NCI-H748 (cell line): ENCODE data around the gene SND1.

Source experiments
- DNase-seq: peaks from one replicate; lab custom pipeline; 2025; ENCODE audit not compliant: unreplicated experiment; lab: John Stamatoyannopoulos, UW

SND1 gene

DNA sequence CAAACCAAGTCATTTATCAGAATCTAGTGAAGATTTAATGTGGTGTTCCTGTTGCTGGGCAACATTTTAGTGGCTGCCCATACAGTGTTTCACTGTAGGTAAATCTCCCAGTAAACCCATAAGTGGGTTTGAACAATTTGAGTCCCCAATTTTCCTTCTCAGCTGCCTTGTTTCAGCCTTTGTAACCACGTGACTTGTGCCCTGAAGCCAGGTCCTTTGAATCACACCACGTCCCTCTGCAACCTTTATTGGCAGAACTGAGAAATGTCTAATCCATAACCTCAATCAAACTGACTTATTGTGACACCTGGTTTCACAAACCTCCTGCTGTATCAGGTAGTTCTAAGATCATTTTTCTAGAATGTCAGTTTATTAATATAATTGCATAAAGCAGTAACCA lies 30.1 kb downstream of the SND1 start:
- no peak for DNase-seq

DNA sequence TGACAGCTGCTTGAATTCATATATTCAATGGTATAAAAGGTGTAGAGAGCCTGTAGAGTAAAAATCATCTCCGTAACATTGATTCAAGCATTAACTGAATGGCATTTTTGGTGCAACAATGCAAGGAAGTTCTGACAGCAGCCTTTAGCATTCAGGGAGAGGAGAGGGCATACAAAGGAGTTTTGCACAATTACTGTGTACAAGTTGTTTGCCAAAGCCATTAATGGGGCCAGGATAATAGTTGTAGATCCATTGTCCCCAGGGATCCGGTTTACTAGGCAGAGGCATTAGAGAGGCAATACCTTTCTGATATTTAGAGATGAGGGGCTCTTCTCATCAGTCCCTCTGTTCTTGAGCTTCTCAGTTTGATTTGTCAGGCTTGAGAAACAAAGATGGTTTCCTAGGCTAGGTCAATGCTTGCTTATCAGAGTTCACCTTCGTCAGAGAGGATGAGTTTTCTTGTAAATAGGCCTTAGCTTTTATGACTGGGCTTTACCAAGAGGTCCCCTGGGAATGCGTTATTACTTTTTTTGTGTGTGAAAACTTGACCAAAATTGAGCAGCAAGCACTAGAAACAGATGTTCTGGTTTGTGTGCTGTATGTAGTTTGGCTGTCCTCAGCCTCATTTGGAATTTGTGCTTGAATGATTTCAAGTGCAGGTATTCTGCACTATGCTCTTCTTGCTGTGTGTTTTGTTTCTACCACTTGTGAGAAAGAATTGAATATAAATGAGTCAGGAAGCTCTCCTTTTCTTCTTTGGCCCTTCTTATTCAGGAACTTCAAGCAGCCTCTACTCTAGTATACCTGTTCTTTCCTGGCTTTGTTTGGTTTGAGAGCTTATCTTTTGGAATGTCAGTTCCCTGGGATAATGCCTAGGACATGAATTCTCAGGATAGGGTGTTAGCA lies 32.0 kb downstream of the SND1 start:
- DNase-seq = peak; percentile 87

DNA sequence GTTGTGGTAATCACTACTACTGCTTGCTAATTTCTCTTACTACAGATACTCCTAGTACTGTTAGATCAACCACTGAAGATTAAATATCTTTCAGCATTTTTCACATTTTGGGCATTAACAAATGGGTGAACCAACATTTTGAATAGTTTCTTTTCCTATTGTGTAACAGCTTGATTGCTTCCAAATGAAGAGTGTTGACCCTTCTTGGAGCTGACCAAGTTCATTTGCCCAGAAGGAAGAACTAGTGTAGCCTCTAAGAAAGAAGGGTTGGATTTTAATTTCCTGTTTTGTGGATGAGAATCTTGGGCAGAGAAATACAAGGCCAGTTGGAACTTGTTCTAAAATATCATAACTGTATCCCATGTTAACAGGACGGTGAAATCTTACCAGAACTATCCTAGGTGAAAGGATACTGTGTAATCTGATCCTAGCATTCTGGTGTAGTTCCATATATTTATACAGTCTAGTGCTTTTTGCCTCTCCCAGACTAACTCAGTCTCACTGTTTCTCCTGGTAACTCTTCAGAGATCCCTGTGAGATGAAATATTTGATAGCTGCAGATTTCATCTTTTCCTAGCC lies 37.3 kb downstream of the SND1 start:
- DNase-seq = no peak

DNA sequence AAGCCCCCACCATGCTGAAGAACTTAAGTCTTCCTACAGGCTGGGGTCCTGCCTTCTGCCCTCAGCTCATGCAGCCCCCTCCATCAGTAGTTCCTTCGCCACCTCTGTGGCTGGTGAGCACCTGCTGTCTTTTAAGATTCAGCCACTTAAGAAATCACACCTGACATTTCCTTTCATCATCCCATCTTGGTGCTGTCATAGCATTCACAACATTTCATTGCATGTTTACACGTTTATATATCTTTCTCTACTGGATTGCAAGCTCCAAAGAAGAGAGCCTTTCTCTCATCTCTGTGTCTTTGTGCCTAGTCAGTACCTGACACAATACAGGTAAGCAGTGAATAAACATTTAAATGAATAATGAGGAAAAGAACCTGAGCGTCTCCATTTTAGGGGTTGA lies 38.3 kb downstream of the SND1 start:
- no peak for DNase-seq

DNA sequence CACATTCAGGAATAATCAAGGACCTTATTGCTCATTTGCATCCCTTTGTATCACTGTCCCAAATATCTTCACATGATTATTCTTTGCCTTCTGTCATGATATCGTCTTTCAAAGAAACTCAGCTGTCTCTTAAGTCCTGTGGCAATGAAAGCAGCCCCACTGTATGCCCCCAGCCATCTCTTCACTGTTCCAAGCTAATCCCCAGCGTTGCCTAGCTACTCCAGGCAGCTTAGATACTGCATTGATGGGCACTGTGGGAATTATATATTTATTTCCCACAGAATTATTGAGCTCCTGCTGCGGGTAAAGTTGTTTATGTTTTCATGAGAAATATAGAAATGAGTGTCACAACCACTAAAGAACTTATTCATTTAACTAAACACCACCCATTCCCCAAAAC lies 38.8 kb downstream of the SND1 start:
- DNase-seq = no peak

DNA sequence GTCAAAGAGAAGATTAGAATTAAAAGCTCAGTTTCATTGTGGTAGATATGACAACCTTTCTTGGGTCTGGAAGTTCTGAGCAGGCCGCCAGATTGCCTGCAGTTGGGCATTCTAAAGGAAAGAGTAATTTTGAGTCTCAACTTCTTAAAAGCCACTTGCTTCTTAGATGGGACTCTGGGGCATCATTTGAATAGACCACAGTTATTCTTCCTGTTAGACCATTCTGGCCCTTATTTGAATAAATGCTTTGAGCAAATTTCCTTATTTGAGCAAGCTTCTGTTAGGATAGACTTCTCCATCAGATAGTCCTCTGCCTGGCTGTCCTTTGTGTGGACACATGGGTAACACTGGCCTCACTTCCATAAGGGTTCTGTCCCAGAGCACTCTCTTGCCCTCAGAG lies 40.2 kb downstream of the SND1 start:
- no peak for DNase-seq

DNA sequence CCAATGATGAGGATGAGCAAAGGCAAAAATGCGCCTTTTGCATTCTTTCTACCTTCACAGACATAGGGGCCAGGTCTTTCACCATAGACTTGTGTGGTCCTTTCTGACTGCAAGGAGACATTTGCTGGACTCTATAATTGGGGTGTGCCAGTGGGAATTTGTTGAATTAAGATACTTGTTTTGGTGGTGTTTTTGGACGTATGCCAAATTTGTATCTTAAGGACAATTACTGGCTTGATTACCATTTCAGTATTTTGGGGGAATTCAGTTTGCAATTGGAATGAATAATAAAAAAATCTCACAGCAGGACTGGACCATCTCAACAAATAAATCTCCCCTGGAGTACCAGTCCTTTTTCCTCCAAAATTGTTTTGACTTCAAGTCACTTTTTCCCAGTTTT lies 47.9 kb downstream of the SND1 start:
- DNase-seq = no peak

DNA sequence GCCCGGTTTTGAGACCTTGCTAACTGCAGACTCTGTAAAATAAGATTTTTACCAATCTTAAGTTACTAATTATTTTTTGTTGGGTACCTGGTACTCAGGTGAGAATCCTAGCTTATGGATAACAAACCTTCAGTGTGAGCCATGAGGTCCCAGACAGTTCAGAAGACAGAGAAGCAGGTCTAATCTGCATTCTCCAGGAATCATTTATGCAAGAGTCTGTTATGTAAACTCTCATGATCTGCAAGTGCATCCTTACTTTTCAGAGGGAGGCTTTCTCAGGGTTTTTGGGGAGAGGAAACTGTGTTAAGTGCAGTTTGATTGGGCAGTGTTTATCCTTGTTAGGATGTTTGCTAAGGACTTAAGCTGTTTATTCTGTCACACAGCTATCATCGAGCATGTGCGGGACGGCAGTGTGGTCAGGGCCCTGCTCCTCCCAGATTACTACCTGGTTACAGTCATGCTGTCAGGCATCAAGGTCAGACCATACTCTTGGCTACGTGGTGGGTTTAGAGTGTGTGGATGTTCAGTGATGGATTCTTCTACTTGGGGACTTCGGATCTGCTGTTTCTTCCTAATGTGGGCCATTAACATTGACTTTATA lies 50.2 kb downstream of the SND1 start:
- no peak for DNase-seq

DNA sequence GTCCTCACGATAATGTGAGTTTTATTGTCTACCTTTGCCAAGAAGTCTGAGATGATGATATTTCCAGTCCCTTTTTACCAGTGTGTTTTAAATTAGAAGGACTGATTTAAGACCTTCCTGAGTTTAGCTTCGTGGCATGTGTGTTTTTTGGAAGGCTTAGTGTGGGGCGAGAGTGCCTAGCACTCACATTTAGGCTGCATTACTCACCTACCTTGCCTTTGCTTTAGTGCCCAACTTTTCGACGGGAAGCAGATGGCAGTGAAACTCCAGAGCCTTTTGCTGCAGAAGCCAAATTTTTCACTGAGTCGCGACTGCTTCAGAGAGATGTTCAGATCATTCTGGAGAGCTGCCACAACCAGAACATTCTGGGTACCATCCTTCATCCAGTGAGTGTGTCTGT lies 50.9 kb downstream of the SND1 start:
- no peak for DNase-seq

DNA sequence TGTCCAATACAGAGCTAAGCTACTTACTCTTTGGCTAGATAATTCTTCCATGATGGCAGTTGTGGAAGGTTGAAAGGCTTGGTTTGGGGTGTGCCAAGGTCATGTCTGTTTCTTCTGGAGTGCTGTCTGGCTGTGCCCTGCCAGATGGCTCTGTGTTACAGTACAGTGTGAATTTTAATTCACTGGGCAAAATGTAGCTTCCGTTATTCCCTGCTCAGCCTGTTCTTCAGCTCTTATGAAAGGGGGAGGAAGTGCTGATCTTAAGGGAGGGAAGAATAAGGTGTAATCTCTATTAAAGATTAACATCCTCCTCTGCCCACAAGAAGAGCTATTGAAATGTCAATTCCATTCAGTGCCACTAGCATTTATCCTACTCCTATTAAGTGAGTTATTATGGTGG lies 52.2 kb downstream of the SND1 start:
- no peak for DNase-seq

DNA sequence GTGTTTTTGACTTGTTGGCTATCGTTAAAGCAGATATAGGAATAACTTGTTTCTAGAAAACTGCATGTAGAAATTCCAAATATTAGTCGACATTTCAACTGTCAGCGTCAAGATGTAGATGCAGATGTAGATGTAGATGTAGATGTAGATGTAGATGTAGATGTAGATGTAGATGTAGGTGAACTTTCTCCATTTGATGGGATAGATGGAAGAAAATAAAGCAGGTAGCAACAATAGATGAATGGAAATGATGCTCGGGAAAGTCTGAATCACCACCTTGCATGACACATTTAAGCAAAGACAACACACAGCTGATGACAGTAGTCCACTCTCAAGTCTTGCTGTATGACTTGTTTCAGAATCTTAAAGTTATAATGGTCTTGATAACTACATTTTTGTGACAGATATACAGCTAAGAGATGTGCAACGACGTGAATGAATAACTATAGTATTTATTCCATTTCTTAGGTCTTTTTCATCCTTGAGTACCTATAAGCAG lies 53.5 kb downstream of the SND1 start:
- DNase-seq = no peak

DNA sequence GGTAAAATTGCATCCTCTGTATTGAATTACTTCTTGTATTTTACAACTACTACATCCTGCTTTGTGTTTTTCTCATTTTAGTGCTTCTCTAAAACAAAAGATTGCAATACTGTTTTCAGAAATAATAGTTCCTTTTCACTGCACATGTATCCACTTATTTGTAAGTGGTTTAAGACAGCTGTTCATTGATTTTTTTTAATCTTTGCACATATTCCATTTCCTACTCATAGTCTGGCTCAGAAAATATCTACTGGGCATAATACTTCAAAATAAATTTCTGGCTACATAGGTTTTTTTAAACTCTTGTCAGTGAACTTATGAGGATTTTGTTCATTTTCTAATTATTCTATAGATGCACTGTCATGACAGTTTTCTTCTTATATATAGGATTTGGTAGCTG lies 54.8 kb downstream of the SND1 start:
- no peak for DNase-seq

DNA sequence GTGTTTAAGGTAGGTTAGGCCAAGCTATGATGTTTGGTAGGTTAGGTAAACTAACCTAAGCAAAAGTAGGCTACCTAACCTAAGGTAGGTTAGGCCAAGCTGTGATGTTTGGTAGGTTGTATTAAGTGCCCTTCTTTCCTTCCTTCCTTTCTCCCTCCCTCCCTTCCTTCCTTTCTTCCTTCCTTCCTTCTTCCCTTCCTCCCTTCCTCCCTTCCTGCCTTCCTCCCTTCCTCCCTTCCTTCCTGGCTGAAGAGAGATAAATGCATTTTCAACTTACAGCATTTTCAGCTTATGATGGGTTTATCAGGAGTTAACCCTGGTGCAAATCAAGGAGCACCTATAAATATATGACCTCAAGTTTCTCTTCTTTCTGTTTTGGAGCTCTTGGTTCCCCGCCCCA lies 56.2 kb downstream of the SND1 start:
- no peak for DNase-seq

DNA sequence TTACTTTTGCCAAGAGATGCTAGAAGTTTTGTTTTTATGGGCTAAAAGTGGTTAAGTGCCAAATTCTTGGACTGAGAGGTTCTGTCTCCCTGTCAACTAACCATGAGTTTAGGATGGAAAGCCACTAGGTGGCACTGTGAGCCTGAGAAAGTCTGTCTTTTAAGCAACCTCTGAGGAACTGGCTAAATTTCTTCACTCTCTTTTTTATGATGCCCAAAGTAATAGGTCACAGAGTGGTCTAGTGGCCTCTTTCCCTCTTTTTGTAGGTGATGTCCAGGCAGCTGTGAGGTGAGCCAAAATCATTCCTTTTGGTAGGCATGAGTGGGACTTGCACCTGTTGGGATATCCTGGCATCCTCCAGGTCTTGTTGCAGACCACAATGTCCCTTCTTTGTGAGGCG lies 56.8 kb downstream of the SND1 start:
- DNase-seq = peak; percentile 69

DNA sequence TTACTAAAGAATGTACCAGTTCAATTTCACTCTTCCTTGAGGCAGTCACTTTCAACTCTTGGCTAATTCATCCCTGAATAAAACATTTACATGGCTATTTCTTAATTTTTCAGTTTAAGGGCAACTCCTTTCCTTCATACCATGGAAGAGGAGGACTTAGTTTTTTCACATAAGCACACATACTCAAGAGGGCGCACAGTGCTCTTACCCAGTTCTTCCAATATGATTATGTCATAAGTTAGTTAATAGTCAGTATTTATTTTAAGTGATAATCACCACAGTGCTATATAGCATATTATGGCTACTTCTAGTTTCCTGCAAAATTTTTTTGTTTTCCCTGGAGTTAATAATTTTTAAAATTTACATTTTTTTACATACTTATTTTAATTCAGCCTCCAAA lies 58.6 kb downstream of the SND1 start:
- no peak for DNase-seq

DNA sequence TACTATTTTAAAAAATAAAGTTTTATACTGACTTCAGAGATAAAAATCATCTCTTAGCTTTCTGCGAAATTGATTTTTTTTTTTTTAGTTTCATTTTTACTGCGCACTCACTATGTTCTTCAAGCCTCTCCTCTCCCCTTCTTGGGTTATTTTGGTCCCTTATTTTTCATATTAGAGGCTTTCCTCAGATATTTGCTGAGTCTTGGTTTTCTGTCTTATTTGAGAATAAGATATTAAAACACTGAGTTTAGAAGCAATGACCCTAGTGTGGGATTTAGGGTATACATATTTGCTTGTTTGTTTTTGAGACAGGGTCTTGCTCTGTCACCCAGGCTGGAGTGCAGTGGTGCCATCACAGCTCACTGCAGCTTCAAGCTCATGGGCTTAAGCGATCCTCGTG lies 59.9 kb downstream of the SND1 start:
- no peak for DNase-seq

DNA sequence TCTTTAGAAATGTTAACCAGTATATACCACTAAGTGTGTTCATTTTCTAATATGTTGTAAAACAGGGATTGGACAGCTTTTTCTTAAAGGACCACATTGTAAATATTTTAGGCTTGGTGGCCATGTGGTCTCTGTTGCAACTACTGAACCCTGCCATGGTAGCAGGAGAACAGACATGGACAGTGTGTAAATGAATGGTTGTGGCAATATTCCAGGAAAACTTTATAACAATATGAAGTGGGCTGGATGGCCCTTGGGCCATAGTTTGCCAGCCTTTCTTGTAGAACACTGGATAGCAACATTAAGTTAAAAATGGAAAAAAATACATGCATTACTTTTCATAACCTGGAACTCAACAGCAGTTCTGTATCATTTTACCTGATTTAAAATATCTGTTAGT lies 61.0 kb downstream of the SND1 start:
- DNase-seq = no peak

DNA sequence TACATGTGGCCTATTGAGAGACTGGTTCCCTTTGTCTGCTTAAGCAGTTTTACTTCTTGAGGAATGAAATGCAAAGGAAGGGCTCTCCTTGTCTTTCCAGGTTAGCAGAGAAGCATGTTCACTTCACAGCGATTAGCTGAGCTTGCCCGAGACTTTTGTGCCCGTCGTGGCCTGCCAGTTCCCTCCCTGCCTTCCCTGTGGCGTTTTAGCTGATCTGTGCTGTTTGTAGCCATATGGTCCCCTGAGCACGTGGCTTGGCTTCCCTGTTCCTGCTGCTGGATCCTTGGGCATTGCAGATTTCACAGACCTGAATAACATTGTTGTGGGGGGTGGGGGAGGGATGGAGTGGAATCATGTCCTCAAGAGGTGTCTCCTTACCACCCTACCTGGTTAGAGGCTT lies 61.8 kb downstream of the SND1 start:
- no peak for DNase-seq

DNA sequence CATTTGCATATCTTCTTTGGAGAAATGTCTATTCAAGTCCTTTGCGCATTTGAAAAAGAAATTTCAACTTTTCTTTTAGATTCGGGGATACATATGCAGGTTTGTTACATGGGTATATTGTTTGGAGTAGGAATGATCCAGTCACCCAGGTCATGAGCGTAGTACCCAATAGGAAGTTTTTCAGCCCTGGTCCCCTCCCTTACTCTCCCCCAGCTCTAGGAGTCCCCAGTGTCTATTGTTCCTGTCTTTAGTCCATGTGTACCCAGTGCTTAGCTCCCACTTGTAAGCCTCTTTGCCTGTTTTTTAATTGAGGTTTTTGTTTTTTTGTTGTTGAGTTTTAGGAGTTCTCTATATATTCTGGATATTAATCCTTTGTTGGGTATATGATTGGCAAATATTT lies 63.3 kb downstream of the SND1 start:
- DNase-seq = no peak

DNA sequence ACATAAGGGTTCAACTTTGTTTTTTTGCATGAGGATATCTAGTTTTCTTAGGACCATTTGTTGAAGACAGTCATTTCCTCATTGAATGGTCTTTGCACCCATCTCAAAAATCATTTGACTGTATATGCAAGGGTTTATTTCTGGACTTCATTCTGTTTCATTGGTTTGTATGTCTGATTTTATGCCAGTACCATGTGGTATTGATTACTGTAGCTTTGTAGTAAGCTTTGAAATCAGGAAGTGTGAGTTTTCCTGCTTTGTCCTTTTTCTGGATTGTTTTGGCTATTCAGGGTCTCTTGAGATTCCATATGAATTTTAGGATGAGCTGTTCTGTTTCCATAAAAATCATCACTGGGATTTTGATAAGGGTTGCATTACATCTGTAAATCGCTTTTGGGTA lies 63.9 kb downstream of the SND1 start:
- DNase-seq = no peak

DNA sequence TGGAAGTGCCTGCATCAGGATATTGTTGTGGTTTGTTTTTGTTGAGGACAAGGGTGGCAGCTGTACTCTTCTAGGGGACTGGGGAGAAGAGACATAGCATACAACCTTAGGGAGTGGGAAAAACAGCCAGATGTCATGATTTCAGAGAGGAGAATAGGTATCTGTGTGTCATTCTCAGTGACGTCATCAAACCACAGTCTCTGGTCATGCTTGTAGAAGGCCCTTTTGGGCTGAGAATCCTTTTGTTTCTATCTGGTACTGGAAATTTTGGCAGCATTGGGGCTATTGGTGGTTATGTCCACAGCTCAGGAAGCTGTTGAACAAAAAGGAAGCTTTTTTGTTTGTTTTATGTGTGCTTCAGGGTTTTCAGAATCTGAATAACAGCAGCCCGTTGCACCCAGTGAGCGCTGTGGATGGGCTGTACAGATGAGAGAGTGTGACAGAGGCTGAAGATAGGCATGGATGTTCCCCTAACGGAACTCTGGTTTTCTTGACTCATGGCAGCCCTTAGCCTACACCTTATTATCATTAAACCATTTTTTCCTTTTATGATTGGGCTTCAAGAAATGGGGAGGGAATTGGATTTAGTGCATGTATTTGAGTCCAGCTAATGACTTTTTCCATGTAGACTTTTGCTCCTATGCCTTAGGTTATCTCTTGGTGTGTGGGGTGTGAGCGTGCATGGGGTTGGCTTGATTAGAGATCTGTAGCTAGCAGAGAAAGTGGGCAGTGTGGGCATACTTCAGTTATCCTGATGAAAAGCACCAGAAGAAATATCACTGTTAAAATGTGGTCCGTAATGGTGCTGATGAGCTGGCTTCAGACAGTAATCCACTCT lies 65.7 kb downstream of the SND1 start:
- DNase-seq = no peak

DNA sequence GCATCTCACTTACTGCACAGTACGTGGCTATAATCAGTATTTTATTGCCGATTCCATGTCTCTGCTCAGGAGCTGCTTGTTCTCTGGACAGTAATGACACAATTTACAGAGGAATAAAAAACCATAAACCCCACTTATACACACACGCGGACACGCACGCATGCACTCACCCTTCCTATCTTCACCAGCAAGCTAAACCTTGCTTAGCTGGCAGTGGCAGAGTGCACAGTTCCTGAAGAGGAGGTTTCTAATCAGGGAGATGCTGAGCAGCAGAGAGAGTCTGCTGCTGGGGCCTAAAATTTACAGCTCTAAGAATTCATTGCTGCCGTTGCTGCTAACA lies 66.3 kb downstream of the SND1 start:
- no peak for DNase-seq
